Hepatocyte (in vitro differentiated cells): ENCODE data around the gene HPSE2. TPM values are rescaled to one million over a fixed set of nuclear protein-coding genes. Genes with fewer than 3 reads are reported as not detected.
A peak's percentile ranks its signal among the peaks of the same experiment; 100 is the strongest.

Experiments
- DNase-seq: peaks from one replicate; pipeline ENCODE4 v3.0.0-alpha.2; 2016; ENCODE audit warnings: low spot score
- H2AFZ ChIP-seq: fragments of 200-600 bp; sonication (generic); 2 replicates; pipeline ENCODE4 v1.6.0; 2016; ENCODE audit warnings: antibody characterized with exemption, mild to moderate bottlenecking
- H3K27ac ChIP-seq: fragments of 200-600 bp; sonication (generic); 2 replicates; pipeline ENCODE4 v1.5.1; 2016; ENCODE audit warnings: mild to moderate bottlenecking
- H3K27me3 ChIP-seq: fragments of 200-600 bp; sonication (generic); 2 replicates; pipeline ENCODE4 v1.6.1; 2016
- H3K36me3 ChIP-seq: fragments of 200-600 bp; sonication (generic); replicated peaks from 2 replicates; pipeline ENCODE4 v1.5.1; 2016; ENCODE audit warnings: low read depth; ENCODE audit not compliant: insufficient read depth
- H3K4me1 ChIP-seq: fragments of 200-600 bp; sonication (generic); 2 replicates; pipeline ENCODE4 v1.5.1; 2016; ENCODE audit warnings: mild to moderate bottlenecking, moderate library complexity; ENCODE audit not compliant: insufficient read depth
- H3K4me2 ChIP-seq: fragments of 200-600 bp; sonication (generic); 2 replicates; pipeline ENCODE4 v1.6.0; 2016
- H3K4me3 ChIP-seq: fragments of 200-600 bp; sonication (generic); 2 replicates; pipeline ENCODE4 v1.5.1; 2016; ENCODE audit warnings: mild to moderate bottlenecking
- H3K79me2 ChIP-seq: fragments of 200-600 bp; sonication (generic); 2 replicates; pipeline ENCODE4 v1.6.0; 2017; ENCODE audit warnings: mild to moderate bottlenecking
- H3K9me2 ChIP-seq: fragments of 200-600 bp; sonication (generic); replicated peaks from 2 replicates; pipeline ENCODE4 v1.6.0; 2017; ENCODE audit warnings: mild to moderate bottlenecking; ENCODE audit not compliant: insufficient read depth
- H3K9me3 ChIP-seq: fragments of 200-600 bp; sonication (generic); 2 replicates; pipeline ENCODE4 v1.5.1; 2016; ENCODE audit warnings: low read depth, mild to moderate bottlenecking
- H4K20me1 ChIP-seq: fragments of 200-600 bp; sonication (generic); 2 replicates; pipeline ENCODE4 v1.6.0; 2016; ENCODE audit warnings: mild to moderate bottlenecking; ENCODE audit not compliant: insufficient read depth, poor library complexity, severe bottlenecking
- CTCF ChIP-seq: fragments of 200-600 bp; sonication (generic); IDR thresholded peaks from 2 replicates; pipeline ENCODE4 v1.5.1; 2016; ENCODE audit warnings: antibody characterized with exemption, mild to moderate bottlenecking; ENCODE audit not compliant: poor library complexity
- EZH2 ChIP-seq: fragments of 200-600 bp; sonication (generic); IDR thresholded peaks from 2 replicates; pipeline ENCODE4 v1.6.1; 2016; ENCODE audit warnings: antibody characterized with exemption, mild to moderate bottlenecking, borderline replicate concordance
- EZH2phosphoT487 ChIP-seq: fragments of 200-600 bp; sonication (generic); IDR thresholded peaks from one replicate; pipeline ENCODE4 v1.6.1; 2018; ENCODE audit warnings: antibody characterized with exemption, mild to moderate bottlenecking, low read depth, moderate library complexity; ENCODE audit not compliant: unreplicated experiment, severe bottlenecking
- WGBS: methylation state at CpG from one replicate; pipeline ENCODE4 v1.1.6; 2016; ENCODE audit warnings: low lambda C conversion rate; ENCODE audit errors: missing lambda C conversion rate; 5-methylcytosine and 5-hydroxymethylcytosine counted together
- polyA plus RNA-seq: library from polyadenylated mRNA; unstranded; fragments of >200 nt; fragmentation: Nextera tagmentation; extraction: Ambion mirVana; gene quantifications from 2 replicates; pipeline ENCODE4 v1.2.1, GENCODE V29; 2016
- total RNA-seq: library from RNA; depleted of rRNA; stranded (reverse); fragments of >200 nt; gene quantifications from 2 replicates; pipeline ENCODE4 v1.2.3, GENCODE V29; 2014

HPSE2 gene
- total and polyA plus RNA-seq, 2 experiments from 2014 or later: 3.7 to 5.7 TPM

- Histone ChIP-seq H3K4me2 (no peak overlapping the region), H3K36me3 (no peaks in the 10 kb centered on the region), H3K4me3 (no peak overlapping the region), H3K4me1 (no peaks in the 10 kb centered on the region), H3K27ac (no peak overlapping the region), H3K9me2 (no peaks in the 10 kb centered on the region), H3K27me3 (no peaks in the 10 kb centered on the region), H3K79me2 (no peaks in the 10 kb centered on the region), H2AFZ (no peak overlapping the region), H3K9me3 (no peaks in the 10 kb centered on the region), H4K20me1 (no peaks in the 10 kb centered on the region)
- no peak for TF ChIP-seq EZH2phosphoT487
- TF ChIP-seq CTCF: no peak
- TF ChIP-seq EZH2: no peak
- DNase-seq: no peak
Observed at GRCh38 chr10:98800263-98800662, 435.4 kb downstream of the HPSE2 start.

GRCh38 chr10:98795467-98795866 is 440.2 kb downstream of the HPSE2 start:
- Histone ChIP-seq H3K4me1 (no peaks in the 10 kb centered on the region), H4K20me1 (no peaks in the 10 kb centered on the region), H3K27ac (no peak overlapping the region), H3K9me2 (no peaks in the 10 kb centered on the region), H3K79me2 (no peaks in the 10 kb centered on the region), H3K36me3 (no peaks in the 10 kb centered on the region), H3K4me3 (no peak overlapping the region), H3K4me2 (no peak overlapping the region), H3K27me3 (no peaks in the 10 kb centered on the region), H2AFZ (no peak overlapping the region), H3K9me3 (no peaks in the 10 kb centered on the region)
- peak; percentile 11 for DNase-seq
- TF ChIP-seq EZH2: no peak
- no peak for TF ChIP-seq CTCF
- no peak for TF ChIP-seq EZH2phosphoT487
- WGBS: 93% methylated on average over 2 of the region's 2 CpGs

- no peaks in the 10 kb centered on the region for H3K4me1 ChIP-seq
- no peaks in the 10 kb centered on the region for H4K20me1 ChIP-seq
- H2AFZ ChIP-seq: no peak overlapping the region
- peak; percentile 22 for DNase-seq
- H3K9me2 ChIP-seq: no peaks in the 10 kb centered on the region
- no peaks in the 10 kb centered on the region for H3K9me3 ChIP-seq
- no peaks in the 10 kb centered on the region for H3K36me3 ChIP-seq
- no peak overlapping the region for H3K4me3 ChIP-seq
- no peaks in the 10 kb centered on the region for H3K79me2 ChIP-seq
- no peaks in the 10 kb centered on the region for H3K27me3 ChIP-seq
- no peak overlapping the region for H3K4me2 ChIP-seq
- no peak overlapping the region for H3K27ac ChIP-seq
- TF ChIP-seq EZH2phosphoT487 (no peak), CTCF (peak; percentile 70)
Observed at GRCh38 chr10:98790817-98791216, 444.8 kb downstream of the HPSE2 start.

- Histone ChIP-seq H3K27me3 (no peaks in the 10 kb centered on the region), H2AFZ (no peak overlapping the region), H3K27ac (no peak overlapping the region), H3K79me2 (no peaks in the 10 kb centered on the region), H4K20me1 (no peaks in the 10 kb centered on the region), H3K9me2 (no peaks in the 10 kb centered on the region), H3K4me3 (no peak overlapping the region), H3K4me1 (no peaks in the 10 kb centered on the region), H3K36me3 (no peaks in the 10 kb centered on the region), H3K9me3 (no peaks in the 10 kb centered on the region), H3K4me2 (no peak overlapping the region)
- 94% methylated on average over 3 of the region's 3 CpGs for WGBS
- no peak for DNase-seq
- TF ChIP-seq EZH2: no peak
- TF ChIP-seq CTCF: no peak
- no peak for TF ChIP-seq EZH2phosphoT487
Observed at GRCh38 chr10:98778277-98778759, 457.3 kb downstream of the HPSE2 start.
